GM21717 (cell line): ENCODE measurements around the gene NFATC2.

Experiments
- ATAC-seq: cut with Tn5 transposase; IDR thresholded peaks from one replicate; pipeline ENCODE4 v1.9.1; 2021; ENCODE audit warnings: mild to moderate bottlenecking, moderate library complexity; ENCODE audit not compliant: unreplicated experiment

NFATC2 gene

GRCh38 chr20:51382111-51382985 lies 160.2 kb downstream of the NFATC2 start:
- ATAC-seq, result no peak

GRCh38 chr20:51381557-51381956 lies 161.0 kb downstream of the NFATC2 start:
- ATAC-seq, result no peak

- ATAC-seq, result no peak
These were observed 161.8 kb downstream of the NFATC2 start for GRCh38 chr20:51380401-51381385.

GRCh38 chr20:51379601-51380341 lies 162.7 kb downstream of the NFATC2 start:
- ATAC-seq, result no peak

GRCh38 chr20:51378171-51378928 lies 164.2 kb downstream of the NFATC2 start:
- ATAC-seq, result no peak

- no peak for ATAC-seq
These were observed 165.4 kb downstream of the NFATC2 start for GRCh38 chr20:51377132-51377531.

- ATAC-seq, result no peak
These were observed 166.4 kb downstream of the NFATC2 start for GRCh38 chr20:51376111-51376510.

GRCh38 chr20:51375561-51375960 lies 167.0 kb downstream of the NFATC2 start:
- ATAC-seq, result no peak

GRCh38 chr20:51374961-51375360 lies 167.6 kb downstream of the NFATC2 start:
- no peak for ATAC-seq

GRCh38 chr20:51374456-51374830 lies 168.1 kb downstream of the NFATC2 start:
- no peak for ATAC-seq

- no peak for ATAC-seq
These were observed 168.6 kb downstream of the NFATC2 start for GRCh38 chr20:51373713-51374455.

- no peak for ATAC-seq
These were observed 169.6 kb downstream of the NFATC2 start for GRCh38 chr20:51372966-51373365.

- ATAC-seq, result peak; percentile 55
These were observed 170.2 kb downstream of the NFATC2 start for GRCh38 chr20:51372176-51372803.

- ATAC-seq, result no peak
These were observed 170.8 kb downstream of the NFATC2 start for GRCh38 chr20:51371720-51372119.

- ATAC-seq, result no peak
These were observed 173.0 kb downstream of the NFATC2 start for GRCh38 chr20:51369503-51369902.

- no peak for ATAC-seq
These were observed 173.9 kb downstream of the NFATC2 start for GRCh38 chr20:51368461-51369211.

GRCh38 chr20:51366155-51366886 lies 176.2 kb downstream of the NFATC2 start:
- ATAC-seq, result no peak

- no peak for ATAC-seq
These were observed 176.8 kb downstream of the NFATC2 start for GRCh38 chr20:51365670-51366069.
